ENCODE data around the gene ZNF438.

Gene ZNF438

GRCh38 chr10:31020209-31020608, 11.5 kb downstream of the ZNF438 start:
- POLR2A ChIA-PET, result interaction anchor here (1.1 kb wide), 1 partner anchor 12 kb away, joined by 5 read pairs; the partner anchor contains the start of gene ZNF438
- DNase-seq (ENCODE audit: extremely low spot score), result no peak
- CTCF ChIA-PET, result no interaction called here
- TF ChIP-seq CTBP1 (IDR thresholded peaks at IDR 0.05; ENCODE audit: borderline replicate concordance) (no peak), NFRKB (IDR thresholded peaks at IDR 0.05) (no peak), SP1 (IDR thresholded peaks at IDR 0.05) (no peak), PKNOX1 (IDR thresholded peaks at IDR 0.05) (no peak), ARNT (IDR thresholded peaks at IDR 0.05) (no peak), HDGF (IDR thresholded peaks at IDR 0.05; ENCODE audit: borderline replicate concordance) (no peak), FOXA1 (IDR thresholded peaks at IDR 0.05) (no peak), TARDBP (IDR thresholded peaks at IDR 0.05) (no peak), SUZ12 (IDR thresholded peaks at IDR 0.05) (no peak), L3MBTL2 (conservative IDR thresholded peaks at IDR 0.05) (no peak), FOXM1 (IDR thresholded peaks at IDR 0.05; ENCODE audit: borderline replicate concordance) (no peak), ZNF384 (IDR thresholded peaks at IDR 0.05) (no peak), ELF4 (IDR thresholded peaks at IDR 0.05) (no peak), LEF1 (IDR thresholded peaks at IDR 0.05; ENCODE audit: borderline replicate concordance) (no peak), FOXK2 (IDR thresholded peaks at IDR 0.05) (no peak), BHLHE40 (IDR thresholded peaks at IDR 0.05; ENCODE audit: borderline replicate concordance) (no peak)

DNA sequence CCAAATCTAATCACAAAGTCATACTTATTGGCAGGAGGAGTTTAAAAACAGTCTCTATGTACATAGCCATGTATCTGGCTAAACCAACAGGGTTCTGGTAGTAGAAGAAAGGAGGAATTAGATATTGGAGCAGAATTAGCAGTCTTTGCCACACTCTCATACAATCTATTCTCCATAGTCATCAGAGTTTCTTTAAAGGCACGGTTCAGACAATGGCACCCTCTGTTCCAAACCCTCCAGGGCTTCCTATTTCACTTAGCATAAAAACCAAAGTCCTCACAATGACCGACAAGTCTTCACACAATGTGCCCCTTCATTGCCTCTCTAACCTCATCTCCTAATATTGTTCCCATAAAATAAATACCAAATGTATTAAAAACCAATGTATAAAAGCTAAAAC, 12.7 kb downstream of the ZNF438 start:
- ChIA-PET POLR2A (no interaction called here), CTCF (no interaction called here)
- TF ChIP-seq SP1 (IDR thresholded peaks at IDR 0.05), result no peak
- no peak for TF ChIP-seq ZNF384 (IDR thresholded peaks at IDR 0.05)
- TF ChIP-seq NFRKB (IDR thresholded peaks at IDR 0.05), result no peak
- no peak for TF ChIP-seq HDGF (IDR thresholded peaks at IDR 0.05; ENCODE audit: borderline replicate concordance)
- TF ChIP-seq L3MBTL2 (conservative IDR thresholded peaks at IDR 0.05), result no peak
- TF ChIP-seq BHLHE40 (IDR thresholded peaks at IDR 0.05; ENCODE audit: borderline replicate concordance), result no peak
- TF ChIP-seq LEF1 (IDR thresholded peaks at IDR 0.05; ENCODE audit: borderline replicate concordance), result no peak
- no peak for TF ChIP-seq FOXA1 (IDR thresholded peaks at IDR 0.05)
- no peak for TF ChIP-seq SUZ12 (IDR thresholded peaks at IDR 0.05)
- no peak for TF ChIP-seq PKNOX1 (IDR thresholded peaks at IDR 0.05)
- no peak for TF ChIP-seq TARDBP (IDR thresholded peaks at IDR 0.05)
- TF ChIP-seq CTBP1 (IDR thresholded peaks at IDR 0.05; ENCODE audit: borderline replicate concordance), result no peak
- TF ChIP-seq ELF4 (IDR thresholded peaks at IDR 0.05), result no peak
- no peak for TF ChIP-seq ARNT (IDR thresholded peaks at IDR 0.05)
- TF ChIP-seq FOXM1 (IDR thresholded peaks at IDR 0.05; ENCODE audit: borderline replicate concordance), result no peak
- TF ChIP-seq FOXK2 (IDR thresholded peaks at IDR 0.05), result no peak
- DNase-seq (ENCODE audit: extremely low spot score), result no peak

- no peak for DNase-seq (ENCODE audit: extremely low spot score)
- CTCF ChIA-PET, result no interaction called here
- TF ChIP-seq FOXK2 (IDR thresholded peaks at IDR 0.05) (no peak), HDGF (IDR thresholded peaks at IDR 0.05; ENCODE audit: borderline replicate concordance) (no peak), ELF4 (IDR thresholded peaks at IDR 0.05) (no peak), SP1 (IDR thresholded peaks at IDR 0.05) (no peak), ARNT (IDR thresholded peaks at IDR 0.05) (no peak), L3MBTL2 (conservative IDR thresholded peaks at IDR 0.05) (no peak), BHLHE40 (IDR thresholded peaks at IDR 0.05; ENCODE audit: borderline replicate concordance) (no peak), FOXM1 (IDR thresholded peaks at IDR 0.05; ENCODE audit: borderline replicate concordance) (no peak), CTBP1 (IDR thresholded peaks at IDR 0.05; ENCODE audit: borderline replicate concordance) (no peak), NFRKB (IDR thresholded peaks at IDR 0.05) (no peak), ZNF384 (IDR thresholded peaks at IDR 0.05) (no peak), LEF1 (IDR thresholded peaks at IDR 0.05; ENCODE audit: borderline replicate concordance) (no peak), FOXA1 (IDR thresholded peaks at IDR 0.05) (no peak), PKNOX1 (IDR thresholded peaks at IDR 0.05) (no peak), SUZ12 (IDR thresholded peaks at IDR 0.05) (no peak), TARDBP (IDR thresholded peaks at IDR 0.05) (no peak)
- POLR2A ChIA-PET, result interaction anchor here (0.9 kb wide), 1 partner anchor 14 kb away, joined by 4 read pairs; the partner anchor contains the start of gene ZNF438
Measured at GRCh38 chr10:31018356-31018750, 13.3 kb downstream of the ZNF438 start.

GRCh38 chr10:31017534-31018355, 13.9 kb downstream of the ZNF438 start:
- DNase-seq (ENCODE audit: extremely low spot score), result no peak
- CTCF ChIA-PET, result no interaction called here
- POLR2A ChIA-PET, result interaction anchor here (0.9 kb wide), 1 partner anchor 15 kb away, joined by 4 read pairs; the partner anchor contains the start of gene ZNF438
- TF ChIP-seq SP1 (IDR thresholded peaks at IDR 0.05) (no peak), BHLHE40 (IDR thresholded peaks at IDR 0.05; ENCODE audit: borderline replicate concordance) (no peak), SUZ12 (IDR thresholded peaks at IDR 0.05) (no peak), LEF1 (IDR thresholded peaks at IDR 0.05; ENCODE audit: borderline replicate concordance) (no peak), ARNT (IDR thresholded peaks at IDR 0.05) (no peak), L3MBTL2 (conservative IDR thresholded peaks at IDR 0.05) (no peak), TARDBP (IDR thresholded peaks at IDR 0.05) (no peak), NFRKB (IDR thresholded peaks at IDR 0.05) (no peak), FOXM1 (IDR thresholded peaks at IDR 0.05; ENCODE audit: borderline replicate concordance) (no peak)

GRCh38 chr10:31014161-31014875, 17.3 kb downstream of the ZNF438 start:
- TF ChIP-seq PKNOX1 (IDR thresholded peaks at IDR 0.05) (no peak), L3MBTL2 (conservative IDR thresholded peaks at IDR 0.05) (no peak), HDGF (IDR thresholded peaks at IDR 0.05; ENCODE audit: borderline replicate concordance) (no peak), BHLHE40 (IDR thresholded peaks at IDR 0.05; ENCODE audit: borderline replicate concordance) (no peak), SUZ12 (IDR thresholded peaks at IDR 0.05) (no peak), ARNT (IDR thresholded peaks at IDR 0.05) (no peak), CTBP1 (IDR thresholded peaks at IDR 0.05; ENCODE audit: borderline replicate concordance) (no peak), SP1 (IDR thresholded peaks at IDR 0.05) (no peak), FOXA1 (IDR thresholded peaks at IDR 0.05) (no peak), TARDBP (IDR thresholded peaks at IDR 0.05) (no peak)
- DNase-seq (ENCODE audit: extremely low spot score), result no peak
- CTCF ChIA-PET, result no interaction called here
- POLR2A ChIA-PET, result no interaction called here
